Activated T-helper 2 cell treated with anti-CD3 and anti-CD28 coated beads, Interferon-gamma antibody, Interleukin-2, Interleukin-4, amounts not matched to agents 10 μg/mL and 5 μg/mL and 100 μg/mL, durations not matched to agents 14 hours and 24 hours and 36 hours (primary cell): ENCODE results near the gene CDHR5. TPM values are rescaled to one million over a fixed set of nuclear protein-coding genes. Genes with fewer than 3 reads are reported as not detected.

Source experiments
- DNase-seq: peaks from one replicate; pipeline ENCODE4 v3.0.0; 2021; ENCODE audit warnings: low spot score
- H3K27ac Mint-ChIP-seq: one replicate; pipeline ENCODE4 v1.8.0; 2021; ENCODE audit warnings: mixed read lengths
- H3K27me3 Mint-ChIP-seq: one replicate; pipeline ENCODE4 v1.8.0; 2021; ENCODE audit warnings: low read depth, mixed read lengths
- H3K36me3 Mint-ChIP-seq: one replicate; pipeline ENCODE4 v1.8.0; 2021; ENCODE audit warnings: low read depth, mixed read lengths
- H3K4me1 Mint-ChIP-seq: one replicate; pipeline ENCODE4 v1.8.0; 2021; ENCODE audit warnings: low read depth, mixed read lengths
- H3K4me3 Mint-ChIP-seq: one replicate; pipeline ENCODE4 v1.8.0; 2021; ENCODE audit warnings: low read depth, mild to moderate bottlenecking, moderate library complexity, mixed read lengths
- H3K9me3 Mint-ChIP-seq: one replicate; pipeline ENCODE4 v1.8.0; 2021; ENCODE audit warnings: mixed read lengths
- intact Hi-C: fragments of 100-400 bp; cut with micrococcal nuclease; formaldehyde crosslinking; loops from one replicate; pipeline ENCODE4 v1.15.1; 2023
- total RNA-seq: library from RNA; stranded (reverse); gene quantifications from 2 replicates; pipeline ENCODE4 v1.2.3, GENCODE V29; 2022

Gene CDHR5
- total RNA-seq, 1 donor from 2014 or later = not detected

GRCh38 chr11:639332-639955 is 14.7 kb upstream of the CDHR5 start:
- intact Hi-C loops = no loop called here
- H3K4me1 Mint-ChIP-seq = peaks cover 3% of the 10 kb centered on the region
- no peak overlapping the region for H3K4me3 Mint-ChIP-seq
- peaks cover 31% of the 10 kb centered on the region for H3K27me3 Mint-ChIP-seq
- H3K27ac Mint-ChIP-seq = no peak overlapping the region
- no peak for DNase-seq
- H3K9me3 Mint-ChIP-seq = no peaks in the 10 kb centered on the region
- peaks cover 2% of the 10 kb centered on the region for H3K36me3 Mint-ChIP-seq

GRCh38 chr11:638631-639331 is 14.0 kb upstream of the CDHR5 start:
- H3K4me1 Mint-ChIP-seq = peaks cover 3% of the 10 kb centered on the region
- intact Hi-C loops = no loop called here
- no peak for DNase-seq
- H3K27ac Mint-ChIP-seq = no peak overlapping the region
- H3K27me3 Mint-ChIP-seq = peaks cover 31% of the 10 kb centered on the region
- H3K36me3 Mint-ChIP-seq = peaks cover 2% of the 10 kb centered on the region
- H3K4me3 Mint-ChIP-seq = no peak overlapping the region
- H3K9me3 Mint-ChIP-seq = no peaks in the 10 kb centered on the region

- H3K36me3 Mint-ChIP-seq = peaks cover 2% of the 10 kb centered on the region
- no peak overlapping the region for H3K4me3 Mint-ChIP-seq
- DNase-seq = no peak
- H3K27me3 Mint-ChIP-seq = peaks cover 31% of the 10 kb centered on the region
- H3K27ac Mint-ChIP-seq = no peak overlapping the region
- intact Hi-C loops = no loop called here
- H3K9me3 Mint-ChIP-seq = no peaks in the 10 kb centered on the region
- H3K4me1 Mint-ChIP-seq = peaks cover 3% of the 10 kb centered on the region
Measured at GRCh38 chr11:637593-638521, 13.1 kb upstream of the CDHR5 start.

GRCh38 chr11:637333-637592 is 12.5 kb upstream of the CDHR5 start:
- peaks cover 2% of the 10 kb centered on the region for H3K36me3 Mint-ChIP-seq

GRCh38 chr11:636511-637332 is 12.0 kb upstream of the CDHR5 start, which contains the start of gene DRD4:
Gene DRD4 (plus strand): TSS chr11:637269. CDS start chr11:637305, 36 bp downstream.
- H3K4me1 Mint-ChIP-seq = peaks cover 3% of the 10 kb centered on the region
- H3K36me3 Mint-ChIP-seq = peaks cover under 1% of the 10 kb centered on the region
- no peak within 1 kb of the TSS for H3K4me3 Mint-ChIP-seq
- no peak within 1 kb of the TSS for H3K27ac Mint-ChIP-seq
- DNase-seq = no peak
- peaks cover 31% of the 10 kb centered on the region for H3K27me3 Mint-ChIP-seq
- intact Hi-C loops = no loop called here
- no peaks in the 10 kb centered on the region for H3K9me3 Mint-ChIP-seq

More at GRCh38 chr11:637333-637592, 12.5 kb upstream of the CDHR5 start:
- H3K27me3 Mint-ChIP-seq = peaks cover 31% of the 10 kb centered on the region
- H3K9me3 Mint-ChIP-seq = no peaks in the 10 kb centered on the region
- H3K4me1 Mint-ChIP-seq = peaks cover 3% of the 10 kb centered on the region
- intact Hi-C loops = no loop called here
- H3K27ac Mint-ChIP-seq = no peak overlapping the region
- H3K4me3 Mint-ChIP-seq = no peak overlapping the region
- DNase-seq = no peak

- Mint-ChIP-seq H3K27ac (no peak overlapping the region), H3K36me3 (no peaks in the 10 kb centered on the region), H3K4me1 (peaks cover 3% of the 10 kb centered on the region), H3K9me3 (no peaks in the 10 kb centered on the region), H3K27me3 (peaks cover 31% of the 10 kb centered on the region), H3K4me3 (no peak overlapping the region)
- intact Hi-C loops = no loop called here
- no peak for DNase-seq
Measured at GRCh38 chr11:635945-636510, 11.3 kb upstream of the CDHR5 start.

- H3K4me1 Mint-ChIP-seq = peaks cover 18% of the 10 kb centered on the region
Measured at GRCh38 chr11:630871-631270, 6.1 kb upstream of the CDHR5 start.

GRCh38 chr11:629237-629583 is 4.5 kb upstream of the CDHR5 start:
- intact Hi-C loops = no loop called here
- no peak for DNase-seq
- H3K4me1 Mint-ChIP-seq = peaks cover 17% of the 10 kb centered on the region
- no peak overlapping the region for H3K4me3 Mint-ChIP-seq
- H3K27ac Mint-ChIP-seq = no peak overlapping the region
- no peaks in the 10 kb centered on the region for H3K9me3 Mint-ChIP-seq
- H3K36me3 Mint-ChIP-seq = peaks cover 7% of the 10 kb centered on the region
- H3K27me3 Mint-ChIP-seq = peaks cover 15% of the 10 kb centered on the region

More at GRCh38 chr11:630871-631270, 6.1 kb upstream of the CDHR5 start:
- intact Hi-C loops = no loop called here
- no peak for DNase-seq
- Mint-ChIP-seq H3K9me3 (no peaks in the 10 kb centered on the region), H3K36me3 (peaks cover 7% of the 10 kb centered on the region), H3K4me3 (no peak overlapping the region), H3K27me3 (peaks cover 22% of the 10 kb centered on the region), H3K27ac (no peak overlapping the region)

GRCh38 chr11:628056-628455 is 3.3 kb upstream of the CDHR5 start:
- peaks cover 17% of the 10 kb centered on the region for H3K4me1 Mint-ChIP-seq
- peaks cover 7% of the 10 kb centered on the region for H3K36me3 Mint-ChIP-seq
- intact Hi-C loops = no loop called here
- no peak for DNase-seq
- no peak overlapping the region for H3K4me3 Mint-ChIP-seq
- no peak overlapping the region for H3K27ac Mint-ChIP-seq
- H3K9me3 Mint-ChIP-seq = no peaks in the 10 kb centered on the region
- peaks cover 15% of the 10 kb centered on the region for H3K27me3 Mint-ChIP-seq

GRCh38 chr11:627308-627576 is 2.5 kb upstream of the CDHR5 start:
- H3K9me3 Mint-ChIP-seq = no peaks in the 10 kb centered on the region
- H3K27ac Mint-ChIP-seq = no peak overlapping the region
- H3K27me3 Mint-ChIP-seq = peaks cover 15% of the 10 kb centered on the region
- peaks cover 17% of the 10 kb centered on the region for H3K4me1 Mint-ChIP-seq
- no peak overlapping the region for H3K4me3 Mint-ChIP-seq
- intact Hi-C loops = no loop called here
- H3K36me3 Mint-ChIP-seq = peaks cover 7% of the 10 kb centered on the region
- no peak for DNase-seq

GRCh38 chr11:626475-627307 is 1.9 kb upstream of the CDHR5 start, which contains the start of gene SCT:
Gene SCT (minus strand): TSS chr11:627181. CDS start chr11:627143, 38 bp downstream.
- peaks cover 7% of the 10 kb centered on the region for H3K36me3 Mint-ChIP-seq
- intact Hi-C loops = no loop called here
- DNase-seq = no peak
- H3K4me1 Mint-ChIP-seq = peaks cover 17% of the 10 kb centered on the region
- no peak within 1 kb of the TSS for H3K4me3 Mint-ChIP-seq
- peaks cover 15% of the 10 kb centered on the region for H3K27me3 Mint-ChIP-seq
- no peak within 1 kb of the TSS for H3K27ac Mint-ChIP-seq
- H3K9me3 Mint-ChIP-seq = no peaks in the 10 kb centered on the region
